ENCODE measurements around the gene FAM114A1.

DNA sequence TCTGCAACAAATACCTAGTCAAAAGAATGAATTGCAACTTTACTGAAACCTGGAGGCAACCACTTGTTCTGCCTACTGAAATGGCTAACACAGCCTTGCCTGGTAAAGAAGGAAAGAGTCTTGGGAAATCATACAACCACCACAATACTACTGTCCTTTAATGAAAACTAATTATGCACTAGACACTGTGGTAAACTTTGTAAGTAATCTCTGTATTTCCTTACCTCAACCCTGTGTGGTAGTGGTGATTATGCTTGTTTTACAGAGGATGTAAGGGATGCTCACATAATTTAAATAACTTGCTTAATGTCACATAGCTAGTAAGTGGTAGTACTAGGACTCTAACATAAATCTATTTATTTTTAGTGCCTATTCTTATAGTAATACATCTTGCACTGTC lies 119.9 kb downstream of the FAM114A1 start:
- TF ChIP-seq, protein P1, sequence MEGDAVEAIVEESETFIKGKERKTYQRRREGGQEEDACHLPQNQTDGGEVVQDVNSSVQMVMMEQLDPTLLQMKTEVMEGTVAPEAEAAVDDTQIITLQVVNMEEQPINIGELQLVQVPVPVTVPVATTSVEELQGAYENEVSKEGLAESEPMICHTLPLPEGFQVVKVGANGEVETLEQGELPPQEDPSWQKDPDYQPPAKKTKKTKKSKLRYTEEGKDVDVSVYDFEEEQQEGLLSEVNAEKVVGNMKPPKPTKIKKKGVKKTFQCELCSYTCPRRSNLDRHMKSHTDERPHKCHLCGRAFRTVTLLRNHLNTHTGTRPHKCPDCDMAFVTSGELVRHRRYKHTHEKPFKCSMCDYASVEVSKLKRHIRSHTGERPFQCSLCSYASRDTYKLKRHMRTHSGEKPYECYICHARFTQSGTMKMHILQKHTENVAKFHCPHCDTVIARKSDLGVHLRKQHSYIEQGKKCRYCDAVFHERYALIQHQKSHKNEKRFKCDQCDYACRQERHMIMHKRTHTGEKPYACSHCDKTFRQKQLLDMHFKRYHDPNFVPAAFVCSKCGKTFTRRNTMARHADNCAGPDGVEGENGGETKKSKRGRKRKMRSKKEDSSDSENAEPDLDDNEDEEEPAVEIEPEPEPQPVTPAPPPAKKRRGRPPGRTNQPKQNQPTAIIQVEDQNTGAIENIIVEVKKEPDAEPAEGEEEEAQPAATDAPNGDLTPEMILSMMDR (IDR thresholded peaks at IDR 0.05): no peak
- no peak for TF ChIP-seq POLR2A (IDR thresholded peaks at IDR 0.05)

All from right lobe of liver (tissue), 4 donors.